ENCODE data around the gene IGSF21. TPM values are rescaled to one million over a fixed set of nuclear protein-coding genes. Genes with fewer than 3 reads are reported as not detected.

Gene IGSF21
- polyA plus RNA-seq, 1 of the 3 experiments (the other 2 are of a cell fraction), result not detected

- Histone ChIP-seq H3K4me3 (ENCODE audit: low read depth in 2 of 2, low read length in 1 of 2) (no peak overlapping the region), H3K9me3 (no peaks in the 10 kb centered on the region; the same call in 1 of the 2 replicates), H3K9ac (no peak overlapping the region), H3K79me2 (ENCODE audit: insufficient read depth) (no peaks in the 10 kb centered on the region), H3K27me3 (ENCODE audit: insufficient read depth) (no peaks in the 10 kb centered on the region), H3K36me3 (replicated peaks in 1 of 2; ENCODE audit: control insufficient read depth in 1 of 2, insufficient read depth in 2 of 2, low read length in 1 of 2) (no peaks in the 10 kb centered on the region), H3K4me1 (ENCODE audit: control insufficient read depth in 1 of 2, insufficient read depth in 2 of 2, low read depth in 1 of 2, low read length in 1 of 2) (peaks cover 0 to 23% of the 10 kb centered on the region in 2 experiments; a peak in 1 of 4 replicates), H3K4me2 (no peak overlapping the region), H4K20me1 (ENCODE audit: insufficient read depth) (no peaks in the 10 kb centered on the region), H2AFZ (ENCODE audit: low read depth) (no peak overlapping the region), H3F3A (replicated peaks; ENCODE audit: insufficient read depth) (no peaks in the 10 kb centered on the region), H3K9me2 (no peaks in the 10 kb centered on the region), H3K27ac (ENCODE audit: low read depth in 2 of 2, low read length in 1 of 2) (no peak overlapping the region)
- TF ChIP-seq POLR2AphosphoS5 (IDR thresholded peaks at IDR 0.05; ENCODE audit: low read depth, low read length) (no peak), SIN3A (IDR thresholded peaks at IDR 0.05; ENCODE audit: borderline replicate concordance, low read depth, low read length) (no peak), FOXJ3 (CRISPR knock-in tag; IDR thresholded peaks at IDR 0.05) (no peak), JUND (IDR thresholded peaks at IDR 0.05) (no peak), MXI1 (IDR thresholded peaks at IDR 0.05; ENCODE audit: low read depth, low read length) (no peak), PBX3 (IDR thresholded peaks at IDR 0.05) (no peak), TCF12 (IDR thresholded peaks at IDR 0.05) (no peak)
- POLR2A ChIA-PET, result no interaction called here
- no peak for DNase-seq
- 64% methylated on average over 7 of the region's 7 CpGs for WGBS (ENCODE audit: low lambda C conversion rate)
- CTCF ChIA-PET, result interaction anchor here (1.1 to 1.6 kb wide), 3 partner anchors 13 to 225 kb away, joined by 3 to 6 read pairs (median 4); no protein-coding TSS in a partner anchor
These were observed 217.5 kb downstream of the IGSF21 start for GRCh38 chr1:18325136-18325535.

GRCh38 chr1:18326211-18326897, 218.8 kb downstream of the IGSF21 start:
- CTCF ChIA-PET, result interaction anchor here (0.8 to 3.3 kb wide), 4 partner anchors 14 to 406 kb away, joined by 3 to 10 read pairs (median 3); no protein-coding TSS in a partner anchor
- POLR2A ChIA-PET, result no interaction called here

More at GRCh38 chr1:18326211-18326897, 218.8 kb downstream of the IGSF21 start:
- no peak for DNase-seq
- no peak overlapping the region for H3K4me3 ChIP-seq (ENCODE audit: low read depth in 2 of 2, low read length in 1 of 2)
- no peak overlapping the region for H2AFZ ChIP-seq (ENCODE audit: low read depth)
- no peaks in the 10 kb centered on the region for H4K20me1 ChIP-seq (ENCODE audit: insufficient read depth)
- H3K79me2 ChIP-seq (ENCODE audit: insufficient read depth), result no peaks in the 10 kb centered on the region
- no peaks in the 10 kb centered on the region for H3K27me3 ChIP-seq (ENCODE audit: insufficient read depth)
- H3K9ac ChIP-seq, result no peak overlapping the region
- no peaks in the 10 kb centered on the region for H3K9me2 ChIP-seq
- H3K4me1 ChIP-seq (ENCODE audit: control insufficient read depth in 1 of 2, insufficient read depth in 2 of 2, low read depth in 1 of 2, low read length in 1 of 2), result peaks cover 0 to 15% of the 10 kb centered on the region in 2 experiments; a peak in 1 of 4 replicates
- TF ChIP-seq USF1 (IDR thresholded peaks at IDR 0.05; ENCODE audit: borderline replicate concordance, low read depth) (no peak), SMC3 (IDR thresholded peaks at IDR 0.05; ENCODE audit: low read depth, low read length) (no peak), GATA2 (CRISPR knock-in tag; IDR thresholded peaks at IDR 0.05) (no peak), GABPA (IDR thresholded peaks at IDR 0.05; ENCODE audit: low read depth) (no peak), ZBTB33 (IDR thresholded peaks at IDR 0.05; ENCODE audit: borderline replicate concordance, low read depth) (no peak), POLR2AphosphoS5 (IDR thresholded peaks at IDR 0.05; ENCODE audit: low read depth, low read length) (no peak), SIN3A (IDR thresholded peaks at IDR 0.05; ENCODE audit: borderline replicate concordance, low read depth, low read length) (no peak), IRF3 (IDR thresholded peaks at IDR 0.05; ENCODE audit: low read depth, low read length) (no peak), CHD2 (IDR thresholded peaks at IDR 0.05; ENCODE audit: low read length, partially characterized antibody) (no peak), RXRA (IDR thresholded peaks at IDR 0.05; ENCODE audit: borderline replicate concordance, low read depth) (no peak), RFX5 (IDR thresholded peaks at IDR 0.05; ENCODE audit: low read length) (no peak)
- no peaks in the 10 kb centered on the region for H3K36me3 ChIP-seq (replicated peaks in 1 of 2; ENCODE audit: control insufficient read depth in 1 of 2, insufficient read depth in 2 of 2, low read length in 1 of 2)
- H3K27ac ChIP-seq (ENCODE audit: low read depth in 2 of 2, low read length in 1 of 2), result no peak overlapping the region
- no peaks in the 10 kb centered on the region for H3F3A ChIP-seq (replicated peaks; ENCODE audit: insufficient read depth)
- H3K9me3 ChIP-seq, result no peaks in the 10 kb centered on the region; the same call in 1 of the 2 replicates
- WGBS (ENCODE audit: low lambda C conversion rate), result 16% methylated on average over 7 of the region's 7 CpGs
- H3K4me2 ChIP-seq, result no peak overlapping the region
